A172 (cell line): ENCODE results near the gene SLC2A9. TPM values are rescaled to one million over a fixed set of nuclear protein-coding genes. Genes with fewer than 3 reads are reported as not detected.
"Not testable (repeated sequence)": the region's sequence is repeated elsewhere in the genome, so short reads cannot be mapped to it uniquely, and the experiment has no call there.

Experiments used
- DNase-seq: peaks from one replicate; pipeline ENCODE4 v3.0.0-alpha.2; 2015; ENCODE audit warnings: low spot score
- total RNA-seq: library from RNA; depleted of rRNA; stranded (reverse); fragments of >200 nt; shearing (Covaris generic); gene quantifications from 2 replicates; pipeline ENCODE4 v1.2.3, GENCODE V29; 2014

SLC2A9 gene
- total RNA-seq, 1 experiment from 2014 or later, result not detected

DNA sequence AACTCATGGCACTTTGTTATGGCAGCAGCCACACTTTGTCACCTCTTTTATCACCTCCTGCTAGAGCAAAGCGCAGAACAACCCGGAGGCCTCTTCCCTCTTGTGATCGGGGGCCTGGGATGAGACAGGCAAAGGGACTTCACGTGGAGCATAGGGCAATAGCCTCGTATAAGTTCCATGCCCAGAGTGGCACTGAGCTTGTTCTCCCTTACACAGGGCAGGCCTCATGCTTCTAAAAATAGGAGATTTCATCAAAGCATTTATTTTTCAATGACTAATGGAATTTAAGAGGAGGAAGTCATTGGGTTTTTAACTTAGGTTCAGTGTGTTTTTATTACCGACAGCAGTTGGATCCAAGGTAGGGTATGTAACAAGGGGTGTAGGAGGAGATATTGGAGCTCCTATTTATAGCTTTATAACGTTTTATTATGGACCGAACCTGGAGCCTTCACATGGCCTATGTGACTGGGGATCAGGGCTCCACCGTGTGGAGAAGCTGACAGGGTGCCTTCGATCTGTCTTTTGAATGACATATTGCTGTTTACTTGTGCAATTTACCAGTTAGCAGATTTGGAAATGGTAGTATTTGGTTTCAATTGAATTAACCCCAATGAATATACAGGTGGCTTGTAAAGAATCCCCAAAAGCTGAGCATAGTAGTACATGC, 93.8 kb downstream of the SLC2A9 start:
- no peak for DNase-seq

DNA sequence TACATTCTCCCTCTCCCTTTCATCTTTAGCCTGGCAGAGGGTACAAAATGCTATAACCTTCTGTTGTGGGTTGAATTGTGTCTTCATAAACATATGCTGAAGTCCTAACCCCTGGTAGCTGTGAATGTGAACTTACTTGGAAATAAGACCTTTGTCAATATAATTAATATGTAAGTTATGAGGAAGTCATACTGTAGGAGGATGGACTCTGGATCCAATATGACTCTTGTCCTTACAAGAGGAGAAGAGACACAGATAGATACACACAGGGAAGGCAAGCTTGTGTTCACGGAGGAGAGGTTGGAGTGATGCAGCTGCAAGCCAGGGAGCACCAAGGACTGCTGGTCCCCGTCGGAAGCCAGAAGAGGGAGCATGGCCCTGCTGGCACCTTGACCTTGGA, 94.7 kb downstream of the SLC2A9 start:
- no peak for DNase-seq

DNA sequence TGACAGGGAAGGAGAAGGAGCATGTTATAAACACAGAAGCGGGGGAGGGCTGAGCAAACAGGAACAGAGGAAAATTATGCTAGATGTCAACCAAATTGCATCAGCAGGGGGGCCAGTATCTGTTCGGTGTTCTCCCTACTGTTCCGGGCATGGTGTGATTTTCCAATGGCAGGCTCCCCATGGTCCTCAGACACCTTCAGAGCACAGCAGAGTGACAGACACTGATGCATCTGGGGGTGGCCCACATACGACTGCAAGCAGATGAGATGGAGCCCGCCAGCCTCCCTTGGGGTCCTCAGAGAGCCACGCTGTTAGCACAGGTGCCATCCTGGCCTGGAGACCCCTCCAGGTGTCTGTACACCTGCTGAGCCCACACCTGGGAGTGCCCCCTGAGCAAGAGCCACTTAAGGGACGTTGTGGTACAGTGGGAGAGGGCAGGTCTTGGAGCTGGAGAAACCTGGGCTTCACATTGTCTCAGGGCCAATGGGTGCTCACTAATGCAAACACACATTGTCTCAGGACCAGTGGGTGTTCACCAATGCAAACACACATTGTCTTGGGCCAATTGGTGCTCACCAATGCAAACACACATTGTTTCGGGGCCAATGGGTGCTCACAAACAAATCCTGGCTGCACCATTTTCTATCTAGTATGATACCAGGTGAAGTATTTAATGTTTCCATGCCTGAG, 95.4 kb downstream of the SLC2A9 start:
- DNase-seq, result no peak

DNA sequence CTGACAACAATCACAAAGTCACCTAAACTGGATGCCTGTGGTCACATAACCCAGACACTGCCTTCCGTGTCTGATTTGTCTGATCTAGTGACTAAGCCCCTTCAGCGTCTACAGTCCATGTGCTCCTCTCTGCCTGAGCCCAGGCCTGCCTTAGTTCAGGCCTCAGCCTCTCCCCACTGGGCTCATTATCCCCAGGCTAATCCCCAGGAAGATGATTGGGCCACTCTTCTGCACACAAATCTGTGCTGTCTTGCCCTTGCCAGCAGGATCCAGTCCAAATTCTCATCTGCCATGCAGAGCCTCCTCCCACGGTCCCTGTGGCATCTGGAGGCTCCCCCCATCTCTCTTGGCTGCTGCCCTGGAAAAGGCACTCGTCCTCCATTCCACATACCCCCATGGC, 96.5 kb downstream of the SLC2A9 start:
- DNase-seq, result peak; percentile 28

DNA sequence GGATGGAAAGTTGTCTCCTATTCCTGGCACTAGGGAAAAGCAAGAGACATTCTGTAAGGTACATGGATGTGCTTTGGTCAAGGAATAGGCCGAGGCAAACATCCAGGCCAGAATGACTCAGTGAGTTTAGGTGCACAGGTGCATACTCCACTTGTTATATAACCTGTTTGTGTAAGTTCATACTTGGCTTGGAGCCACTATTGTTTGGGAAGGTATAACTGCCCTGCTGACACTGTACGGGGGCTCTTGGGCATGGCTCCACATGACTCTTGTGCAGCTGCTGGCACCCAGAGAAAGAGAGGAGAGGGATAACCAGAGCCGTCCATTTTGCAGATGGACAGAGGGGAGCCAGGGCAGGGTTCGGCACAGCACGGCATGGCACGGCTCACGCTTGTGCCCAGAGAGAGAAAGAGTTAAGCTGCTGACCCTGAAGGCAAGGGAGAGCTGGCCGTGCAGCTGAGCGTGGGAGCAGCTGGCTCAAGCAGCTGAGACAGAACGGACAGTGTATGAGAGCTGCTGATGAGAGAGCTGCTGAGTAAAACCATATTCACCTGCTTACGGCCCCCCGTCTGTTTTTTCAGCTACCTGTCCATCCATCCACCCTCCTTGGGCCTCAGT, 98.0 kb downstream of the SLC2A9 start:
- DNase-seq, result no peak

DNA sequence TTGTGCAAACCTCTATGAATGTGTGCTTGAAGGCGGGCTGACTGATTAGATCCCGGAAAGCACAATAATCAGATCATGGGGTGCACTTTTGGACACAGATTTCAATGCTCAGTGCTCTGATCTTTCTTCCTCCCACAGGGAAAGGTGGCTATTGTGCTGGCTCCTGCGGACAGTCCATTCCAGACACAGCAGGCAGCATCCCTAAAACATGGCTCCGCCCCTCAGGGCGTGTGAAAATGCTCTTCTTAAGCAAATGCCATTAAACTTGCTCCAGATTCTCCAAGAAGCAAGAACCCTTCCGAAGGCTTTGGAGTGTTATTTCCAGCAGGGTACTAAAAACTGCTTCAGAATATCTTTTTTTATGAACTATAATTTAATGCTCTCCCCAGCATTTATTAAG, 100.0 kb downstream of the SLC2A9 start:
- no peak for DNase-seq

DNA sequence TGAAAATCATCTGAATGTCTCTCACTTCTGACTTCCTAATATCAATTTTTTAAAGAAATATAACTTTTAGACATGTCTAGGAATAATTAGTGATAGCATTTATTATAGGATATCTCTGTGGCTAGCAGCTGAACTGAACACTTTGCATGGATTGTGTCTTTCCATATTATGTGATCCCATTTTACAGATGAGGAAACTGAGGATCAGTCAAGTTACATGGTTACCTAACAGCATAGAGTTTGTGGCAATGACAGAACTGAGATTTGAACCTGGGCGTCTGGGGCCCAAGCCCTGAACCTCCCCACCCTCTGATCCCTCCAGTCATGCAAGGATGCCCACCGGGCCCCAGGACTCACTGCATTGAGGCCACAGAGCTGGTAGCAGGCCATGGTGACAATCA, 101.3 kb downstream of the SLC2A9 start:
- DNase-seq, result no peak

DNA sequence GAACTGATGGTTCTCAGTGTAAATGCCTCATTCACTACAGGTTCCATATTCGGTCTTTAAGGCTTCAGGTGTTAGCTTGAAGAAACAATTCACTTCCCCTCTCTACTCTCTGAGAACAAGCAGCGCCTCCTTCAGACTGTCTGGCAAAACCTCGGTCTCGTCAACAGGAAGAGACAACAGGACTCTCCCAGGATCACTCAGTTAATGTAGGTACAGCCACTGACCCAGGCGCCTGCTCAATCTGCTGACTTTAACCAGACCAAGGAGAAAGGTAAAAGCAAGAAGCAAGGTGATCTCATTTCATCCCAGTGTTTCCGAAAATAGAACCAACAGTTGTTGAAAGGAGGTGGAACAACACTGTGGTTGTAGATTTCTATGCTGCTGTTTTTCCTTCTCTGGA, 102.2 kb downstream of the SLC2A9 start:
- DNase-seq, result no peak

DNA sequence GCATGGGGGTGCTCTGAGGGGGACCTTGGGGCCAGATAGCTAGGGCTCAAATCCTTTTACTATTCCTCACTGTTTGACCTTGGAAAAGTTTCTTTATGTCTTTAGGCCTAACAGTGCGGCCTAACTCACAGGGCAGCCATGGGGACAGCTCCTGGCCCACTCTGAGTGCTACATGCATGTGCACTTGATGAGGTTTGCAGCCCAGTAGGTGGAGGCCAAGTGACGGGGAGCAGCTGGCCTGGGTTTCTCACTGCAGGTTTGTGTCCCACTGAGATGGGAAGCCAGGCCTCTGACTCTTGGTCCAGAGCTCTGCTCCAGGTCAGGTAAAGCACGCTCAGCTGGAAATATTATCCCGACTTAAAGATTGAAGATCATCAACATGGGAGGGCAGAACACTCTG, 102.8 kb downstream of the SLC2A9 start:
- no peak for DNase-seq

DNA sequence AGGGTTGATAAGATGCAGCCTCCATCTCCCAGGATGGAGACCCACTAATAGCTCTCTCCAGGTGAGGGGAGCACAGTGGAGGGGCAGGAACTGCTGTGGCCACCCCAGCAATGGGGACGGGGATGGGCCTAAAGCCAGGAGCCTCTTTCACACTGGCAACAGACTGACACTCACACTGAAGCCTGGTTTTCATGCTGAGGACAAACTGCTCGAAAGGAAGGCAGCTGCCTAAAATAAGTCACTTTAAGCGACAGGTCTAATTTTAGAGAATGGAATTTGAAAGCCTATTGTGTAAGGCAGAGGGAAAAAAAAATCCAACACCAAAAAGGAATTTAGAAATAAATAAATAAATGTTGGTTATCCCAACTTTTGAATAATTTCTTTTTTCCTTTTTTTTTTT, 104.4 kb downstream of the SLC2A9 start:
- DNase-seq, result no peak

DNA sequence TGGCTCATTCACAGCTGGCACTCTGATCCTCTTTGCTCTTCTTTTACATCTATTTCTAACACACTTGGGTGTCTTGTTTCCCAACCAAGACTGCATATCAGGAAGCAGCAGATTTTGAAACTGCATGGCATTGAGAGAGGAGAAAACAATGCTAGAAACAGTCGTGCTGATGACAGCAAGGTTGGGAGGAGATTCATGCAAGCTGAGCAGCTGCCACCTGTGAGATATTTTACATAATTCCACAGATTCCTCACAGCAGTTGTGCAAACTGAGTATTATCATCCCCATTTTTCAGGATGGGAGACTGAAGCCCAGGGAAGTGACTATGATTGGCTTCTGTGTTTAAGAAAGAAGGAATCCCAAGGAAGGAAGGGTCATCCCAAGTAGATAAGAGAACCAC, 105.0 kb downstream of the SLC2A9 start:
- no peak for DNase-seq

DNA sequence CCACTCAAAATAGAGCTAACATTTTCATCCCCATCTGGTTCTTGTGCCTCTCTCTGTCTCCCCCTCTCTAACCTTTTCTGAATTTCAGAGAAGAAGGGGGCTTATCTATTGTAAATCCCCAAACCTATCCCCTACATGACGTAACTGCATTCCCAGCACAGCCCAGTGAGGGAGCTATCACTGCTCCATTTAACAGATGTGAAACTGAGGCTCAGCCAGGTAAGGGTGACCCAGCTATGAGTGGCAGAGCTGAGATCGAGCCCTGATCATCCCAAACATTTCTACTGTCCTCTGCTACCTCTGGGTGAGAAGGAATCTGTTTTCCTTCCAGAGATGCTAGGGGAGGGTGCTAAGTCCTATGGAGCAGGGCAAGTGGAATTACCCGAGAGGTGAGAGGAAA, 107.5 kb downstream of the SLC2A9 start:
- DNase-seq, result no peak

DNA sequence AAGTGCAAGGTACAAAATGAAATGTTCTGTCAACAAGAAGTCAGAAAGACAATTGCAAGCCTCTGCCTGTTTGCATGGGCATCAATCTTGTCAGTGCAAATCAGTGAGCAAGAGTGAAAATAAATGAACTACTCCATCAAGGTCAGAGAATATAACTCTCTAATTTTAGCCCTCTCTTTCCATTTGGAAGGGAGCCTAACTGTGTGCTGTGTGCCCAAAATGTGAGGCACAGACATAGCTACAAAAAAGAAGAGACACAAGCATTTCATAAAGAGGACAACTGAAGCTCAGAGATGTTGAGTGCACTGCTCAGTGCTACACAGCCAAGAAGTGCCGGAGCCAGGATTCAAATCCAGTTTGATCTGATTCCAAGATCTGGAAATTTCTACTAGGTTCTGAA, 114.3 kb downstream of the SLC2A9 start:
- DNase-seq, result no peak

DNA sequence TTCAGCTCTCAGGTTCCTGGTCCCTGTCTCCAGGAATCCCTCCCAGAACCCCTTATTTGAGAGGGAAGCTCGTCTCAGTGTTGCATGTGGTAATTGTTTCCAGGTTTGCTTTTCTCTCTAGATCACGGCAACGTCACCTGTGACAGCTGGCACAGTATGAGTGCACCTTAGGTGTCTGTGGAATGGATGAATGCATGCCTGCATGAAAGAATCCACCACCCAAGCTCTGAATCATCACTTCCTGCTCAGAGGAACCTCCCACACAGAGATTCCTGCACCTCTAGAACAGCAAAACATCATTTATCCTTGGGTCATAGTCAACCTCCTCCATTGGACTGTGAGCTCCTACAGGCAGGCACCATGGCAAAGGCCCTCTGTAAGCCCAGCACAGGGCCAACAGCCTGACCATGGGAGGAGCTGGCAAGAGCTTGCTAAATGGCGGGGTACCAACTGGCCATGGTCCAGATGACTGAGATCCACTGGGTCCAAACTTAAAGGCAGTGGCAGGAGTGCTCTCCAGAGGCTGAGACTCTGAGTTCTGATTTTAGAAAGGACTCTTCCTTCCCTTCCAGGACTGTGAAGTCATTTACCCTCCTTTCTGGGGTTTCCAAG, 116.2 kb downstream of the SLC2A9 start:
- no peak for DNase-seq

DNA sequence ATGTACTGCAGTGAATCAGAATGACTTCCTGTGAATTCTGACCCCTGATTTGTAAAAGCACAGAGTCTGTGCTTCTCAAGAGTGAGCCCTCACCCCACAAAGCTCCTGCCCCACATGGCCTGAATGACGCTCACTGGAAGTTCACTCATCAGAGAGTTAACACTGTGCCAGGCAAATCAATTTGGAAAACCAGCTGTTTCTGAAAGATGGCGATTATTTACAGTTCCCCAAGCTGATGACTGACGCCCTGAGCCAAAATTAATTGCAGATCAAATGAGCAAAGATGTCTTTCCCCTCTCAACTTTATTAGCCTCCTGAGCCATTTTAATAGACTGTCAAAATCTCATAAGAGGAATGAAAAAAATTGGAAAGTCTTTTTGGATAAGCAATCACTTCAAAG, 118.0 kb downstream of the SLC2A9 start:
- DNase-seq, result no peak

DNA sequence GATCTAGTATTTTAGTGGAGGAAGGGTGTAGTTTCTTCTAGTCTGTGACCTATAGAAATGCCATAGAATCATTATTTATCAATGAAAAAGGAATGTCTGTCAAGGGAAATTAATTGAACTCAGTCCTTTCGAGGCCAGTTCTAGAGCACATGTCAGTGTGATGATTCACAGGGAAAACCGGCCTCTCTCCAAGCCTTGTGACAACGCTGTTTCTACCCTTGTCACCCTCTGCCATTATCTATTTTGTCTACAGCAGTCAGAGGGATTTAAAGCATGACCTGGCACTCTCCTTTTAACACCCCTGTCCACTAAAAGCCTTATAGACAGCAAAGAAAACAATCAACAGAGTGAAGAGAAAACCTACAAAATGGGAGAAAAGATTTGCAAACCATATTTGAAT, 120.0 kb downstream of the SLC2A9 start:
- no peak for DNase-seq

DNA sequence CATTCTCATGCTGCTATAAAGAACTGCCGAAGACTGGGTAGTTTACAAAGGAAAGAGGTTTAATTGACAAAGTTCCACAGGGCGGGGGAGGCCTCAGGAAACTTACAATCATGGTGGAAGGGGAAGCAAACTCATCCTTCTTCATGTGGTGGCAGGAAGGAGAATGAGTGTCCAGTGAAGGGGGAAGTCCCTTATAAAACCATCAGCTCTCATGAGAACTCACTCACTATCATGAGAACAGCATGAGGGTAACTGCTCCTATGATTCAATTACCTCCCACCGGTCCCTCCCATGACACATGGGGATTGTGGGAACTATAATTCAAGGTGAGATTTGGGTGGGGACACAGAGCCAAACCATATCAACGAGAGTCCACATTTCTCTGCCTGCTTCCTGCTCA, 120.7 kb downstream of the SLC2A9 start:
- not testable (repeated sequence) for DNase-seq

DNA sequence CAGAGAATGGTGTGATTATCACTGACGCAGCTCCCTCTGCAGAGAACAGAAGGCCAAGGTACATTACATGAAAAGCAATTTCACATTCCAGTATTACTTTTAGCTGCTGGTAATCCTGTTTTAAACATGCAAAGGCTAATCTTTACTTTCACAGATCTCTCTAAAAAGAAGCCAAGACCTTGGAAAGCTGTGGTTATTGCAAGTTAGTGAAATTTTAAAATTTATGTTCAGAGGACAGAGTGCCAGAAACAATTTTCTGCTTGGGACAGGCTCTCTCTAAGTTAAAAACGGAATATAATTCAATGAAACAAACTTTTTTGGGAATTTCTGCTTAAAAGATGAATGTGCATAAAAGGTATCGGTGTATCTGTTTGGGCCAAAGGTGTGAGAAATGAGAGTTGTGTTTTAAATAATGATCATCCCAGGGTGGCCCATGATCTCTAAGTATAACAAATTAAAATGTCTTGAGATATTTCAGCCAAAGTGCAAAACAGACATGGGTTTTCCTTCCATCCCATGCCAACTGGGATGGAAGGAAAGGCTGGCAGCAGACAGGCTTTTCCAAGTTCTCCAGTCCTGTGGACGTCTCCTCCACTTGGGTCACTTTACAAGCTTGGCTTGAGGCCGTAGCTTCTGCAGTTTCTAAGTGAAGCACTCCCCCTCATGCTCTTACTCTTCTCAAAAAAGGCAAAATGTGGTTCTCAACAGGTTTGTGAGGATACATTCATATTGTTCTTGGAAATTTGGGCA, 121.8 kb downstream of the SLC2A9 start:
- DNase-seq, result no peak

DNA sequence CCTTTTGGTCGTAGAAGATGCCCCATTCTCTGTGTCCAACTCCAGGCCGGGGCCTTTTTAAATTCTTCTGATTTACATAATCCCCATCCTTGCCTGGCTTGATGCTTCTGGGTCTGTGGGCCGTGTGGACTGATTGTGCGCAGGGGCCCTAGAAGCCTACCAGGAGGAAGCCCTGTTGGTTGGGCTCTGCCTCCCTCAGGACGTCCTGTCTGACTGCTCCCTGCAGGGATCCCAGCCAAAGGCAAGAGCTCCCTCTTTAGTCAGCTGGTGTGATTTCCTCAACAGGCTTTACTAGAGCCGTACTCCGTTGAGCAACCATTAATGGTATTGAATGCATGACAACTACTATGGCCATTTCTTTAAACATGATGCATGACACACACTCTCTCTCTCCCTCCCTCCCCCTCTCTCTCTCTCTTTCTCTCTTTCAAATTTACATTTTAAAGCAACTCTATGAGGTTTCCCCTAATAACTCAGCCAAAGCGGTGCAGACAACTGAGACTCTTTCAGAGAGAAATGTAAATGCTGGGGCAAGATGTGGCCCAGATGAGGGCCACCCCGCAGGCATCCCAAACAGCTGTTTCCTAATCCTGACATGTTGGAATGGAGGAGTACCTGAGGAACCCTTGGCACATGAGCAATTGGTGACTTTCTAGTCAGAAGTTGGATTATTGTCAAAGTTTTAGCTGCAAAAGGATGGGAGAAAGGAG, 122.5 kb downstream of the SLC2A9 start:
- DNase-seq, result no peak

DNA sequence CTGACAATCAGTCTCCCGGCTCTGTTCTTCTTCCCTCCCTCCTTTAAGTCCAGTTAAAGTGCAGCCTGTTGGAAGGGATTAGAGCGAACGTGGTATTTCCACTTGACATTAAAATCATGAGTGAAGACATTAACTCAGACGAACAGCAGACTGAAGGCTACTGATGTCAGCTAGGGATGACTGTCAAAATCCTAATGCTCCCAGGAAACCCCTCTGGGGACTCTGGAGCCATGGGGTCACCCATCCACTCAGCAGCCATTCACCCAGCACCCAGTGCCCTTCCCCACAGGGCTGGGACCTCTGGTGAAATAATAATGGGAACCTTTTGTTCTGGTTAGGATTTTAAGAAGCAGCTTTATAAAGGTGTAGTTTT, 126.0 kb downstream of the SLC2A9 start:
- DNase-seq, result no peak

DNA sequence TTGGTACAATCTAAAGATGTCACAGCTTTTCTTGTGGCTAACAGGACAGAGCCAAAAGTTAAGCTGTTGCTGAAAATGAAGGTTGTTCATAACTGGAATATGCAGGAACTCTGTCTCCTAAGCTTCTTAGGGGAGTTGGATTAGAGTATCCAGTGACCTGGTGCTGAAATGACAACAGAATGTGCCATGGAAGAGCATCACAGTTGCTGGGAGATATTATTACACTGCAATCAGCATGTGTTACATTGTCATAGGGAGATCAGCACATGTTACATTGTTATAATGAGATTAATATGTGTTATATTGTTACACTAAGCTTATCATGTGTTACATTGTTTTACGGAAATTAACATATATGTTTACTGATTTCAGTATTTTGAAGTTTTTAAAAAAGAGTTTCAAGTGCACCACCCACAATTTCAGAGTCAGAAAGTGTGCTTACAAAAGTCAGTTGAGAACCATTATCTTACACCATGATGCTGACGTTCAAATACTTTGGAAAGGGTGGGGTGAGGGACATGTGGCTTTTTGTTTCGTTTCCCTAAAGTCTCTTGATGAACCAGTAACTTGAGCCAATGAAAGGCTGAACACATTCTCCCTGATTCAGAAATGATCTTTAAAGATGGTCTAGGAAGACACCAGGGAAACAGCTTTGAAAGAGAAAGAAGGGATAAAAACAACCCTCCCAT, 126.5 kb downstream of the SLC2A9 start:
- DNase-seq, result no peak
